HG02840 (cell line): ENCODE results near the gene MGAT5B.

Experiments
- ATAC-seq: cut with Tn5 transposase; IDR thresholded peaks from one replicate; pipeline ENCODE4 v1.9.1; 2021; ENCODE audit warnings: mild to moderate bottlenecking, moderate library complexity, moderate number of reproducible peaks; ENCODE audit not compliant: unreplicated experiment, low FRiP score

The MGAT5B gene

DNA sequence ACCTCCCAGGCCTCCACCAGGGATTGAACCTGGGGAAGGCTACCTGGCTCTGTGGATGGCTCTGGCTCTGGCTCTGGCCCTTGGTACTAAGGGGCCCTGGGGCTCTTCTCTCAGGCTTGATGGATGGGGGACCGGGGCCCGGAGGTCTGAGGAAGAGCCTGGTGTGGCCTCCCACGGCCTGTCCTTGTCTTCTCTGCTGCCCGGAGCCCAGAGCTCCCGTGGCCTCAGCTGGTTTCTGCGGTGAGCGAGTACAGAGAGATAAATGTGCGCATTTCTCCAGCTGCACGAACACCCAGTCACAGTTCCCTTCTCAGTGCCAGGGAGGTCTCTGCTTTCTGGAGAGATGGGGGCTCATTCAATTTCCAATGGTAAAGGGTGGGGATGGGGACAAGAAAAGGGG lies 9.2 kb downstream of the MGAT5B start:
- ATAC-seq = no peak

DNA sequence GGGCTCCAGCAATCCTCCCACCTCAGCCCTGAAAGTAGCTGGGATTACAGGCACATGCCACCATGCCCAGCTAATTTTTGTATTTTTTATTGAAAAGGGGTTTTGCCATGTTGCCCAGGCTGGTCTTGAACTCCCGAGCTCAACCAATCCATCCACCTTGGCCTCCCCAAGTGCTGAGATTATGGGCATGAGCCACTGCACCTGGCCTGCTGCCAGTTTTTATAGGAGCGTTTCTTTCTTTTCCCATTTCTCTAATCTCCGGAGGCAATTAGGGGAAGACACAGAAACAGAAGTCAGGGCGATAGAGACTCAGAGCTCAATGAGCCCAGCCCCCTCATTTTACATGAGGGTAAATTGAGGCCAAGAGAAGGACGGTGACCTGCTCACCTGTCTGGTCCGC lies 10.4 kb downstream of the MGAT5B start:
- ATAC-seq = no peak

GRCh38 chr17:76879254-76879653 lies 11.1 kb downstream of the MGAT5B start:
- ATAC-seq = no peak

DNA sequence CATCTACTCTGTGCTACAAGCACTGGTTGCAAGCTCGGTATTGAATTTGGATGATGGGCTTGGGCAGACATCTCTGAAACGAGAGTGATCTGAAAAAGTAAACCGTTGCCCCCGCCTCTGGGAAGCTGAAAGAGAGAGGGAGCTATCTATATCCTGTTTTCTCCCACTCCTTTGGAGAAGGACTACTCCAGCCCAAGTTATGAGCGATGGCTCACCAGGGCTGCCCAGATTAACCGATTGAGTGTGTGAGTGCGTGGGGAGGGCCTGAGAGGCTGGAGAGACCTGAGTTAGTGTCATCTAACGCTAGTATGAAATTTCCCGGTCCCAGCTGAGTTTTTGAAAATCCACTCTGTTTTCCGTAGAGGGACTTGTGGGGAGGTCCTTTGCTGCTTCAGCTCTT lies 11.5 kb downstream of the MGAT5B start:
- no peak for ATAC-seq

DNA sequence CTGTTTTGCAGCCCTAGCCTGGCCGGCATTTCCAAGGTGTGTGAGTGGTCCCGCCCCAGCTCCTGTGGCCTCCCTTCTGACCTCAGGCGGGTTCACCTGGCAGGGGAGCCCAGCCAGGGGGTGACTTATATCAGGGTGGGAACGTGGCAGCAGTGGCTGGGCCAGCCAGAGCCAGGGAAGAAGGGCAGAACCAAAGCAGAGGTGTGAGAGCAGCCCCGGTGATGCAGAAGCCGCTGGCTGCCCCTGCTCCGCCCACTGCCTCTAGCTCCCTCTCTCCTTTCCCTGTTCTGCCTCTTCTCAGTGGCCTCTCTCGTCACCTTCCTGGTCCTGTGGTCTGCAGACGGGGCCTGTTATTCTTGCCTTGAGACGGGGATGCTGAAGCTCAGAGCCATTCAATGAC lies 12.1 kb downstream of the MGAT5B start:
- no peak for ATAC-seq

GRCh38 chr17:76880971-76881370 lies 12.8 kb downstream of the MGAT5B start:
- ATAC-seq = no peak

DNA sequence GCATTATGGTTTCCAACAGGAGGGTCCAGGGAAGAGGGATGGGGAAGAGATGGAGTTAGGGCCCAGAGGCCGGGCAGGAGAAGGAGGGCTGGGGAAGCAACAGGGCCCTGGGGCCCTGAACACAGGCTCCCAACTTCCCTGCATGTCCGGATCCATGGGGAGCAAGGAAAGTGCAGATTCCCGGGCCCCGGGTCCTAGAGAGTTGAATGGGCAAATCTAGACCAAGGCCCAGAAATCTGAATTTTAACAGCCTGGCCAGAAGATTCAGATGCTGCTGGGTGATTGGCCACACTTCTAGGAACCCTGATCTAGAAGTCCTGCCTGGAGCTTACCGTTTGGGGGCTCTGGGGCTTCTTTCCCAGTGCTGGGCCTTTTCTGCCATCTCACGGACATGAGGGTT lies 13.2 kb downstream of the MGAT5B start:
- ATAC-seq = no peak

DNA sequence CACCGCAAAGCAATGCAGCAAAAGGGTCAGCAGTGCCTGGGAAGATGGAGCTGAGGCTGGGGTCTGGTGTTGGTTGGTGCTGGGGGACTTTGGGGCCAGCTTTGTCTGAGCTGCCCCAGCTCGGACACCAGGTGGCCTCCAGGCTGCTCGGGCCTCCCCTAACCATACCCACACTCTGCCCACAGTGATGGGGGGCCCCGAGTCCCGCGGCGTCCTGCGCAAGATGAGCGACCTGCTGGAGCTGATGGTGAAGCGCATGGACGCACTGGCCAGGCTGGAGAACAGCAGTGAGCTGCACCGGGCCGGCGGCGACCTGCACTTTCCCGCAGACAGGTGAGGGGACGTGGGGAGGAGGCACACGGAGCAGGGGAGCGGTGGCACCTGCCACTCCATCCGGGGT lies 13.8 kb downstream of the MGAT5B start:
- ATAC-seq = no peak

- ATAC-seq = no peak
These were observed 15.7 kb downstream of the MGAT5B start for GRCh38 chr17:76883744-76884525.

- ATAC-seq = no peak
These were observed 17.0 kb downstream of the MGAT5B start for GRCh38 chr17:76884995-76885893.

GRCh38 chr17:76885894-76886290 lies 17.7 kb downstream of the MGAT5B start:
- ATAC-seq = no peak

- no peak for ATAC-seq
These were observed 18.2 kb downstream of the MGAT5B start for GRCh38 chr17:76886395-76886794.

DNA sequence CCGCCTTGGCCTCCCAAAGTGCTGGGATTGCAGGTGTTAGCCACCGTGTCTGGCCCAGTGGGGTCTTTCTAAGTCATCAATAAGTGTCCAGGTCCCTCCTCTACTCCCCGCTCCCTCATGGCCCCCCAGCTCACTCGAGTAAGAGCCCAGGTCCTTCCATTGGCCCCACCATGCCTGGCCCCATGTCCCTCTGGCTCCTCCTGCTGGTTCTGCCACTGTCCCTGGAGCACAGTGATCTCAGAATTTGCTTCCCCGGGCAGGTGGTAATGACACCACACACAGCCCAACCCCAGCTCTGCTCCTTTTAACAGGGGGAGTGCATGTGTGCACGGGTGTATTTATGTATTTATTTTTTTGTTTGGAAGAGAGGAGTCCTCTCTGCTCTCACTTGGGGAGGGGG lies 19.6 kb downstream of the MGAT5B start:
- no peak for ATAC-seq

GRCh38 chr17:76888661-76889060 lies 20.5 kb downstream of the MGAT5B start:
- ATAC-seq = no peak

GRCh38 chr17:76889323-76889722 lies 21.1 kb downstream of the MGAT5B start:
- no peak for ATAC-seq

DNA sequence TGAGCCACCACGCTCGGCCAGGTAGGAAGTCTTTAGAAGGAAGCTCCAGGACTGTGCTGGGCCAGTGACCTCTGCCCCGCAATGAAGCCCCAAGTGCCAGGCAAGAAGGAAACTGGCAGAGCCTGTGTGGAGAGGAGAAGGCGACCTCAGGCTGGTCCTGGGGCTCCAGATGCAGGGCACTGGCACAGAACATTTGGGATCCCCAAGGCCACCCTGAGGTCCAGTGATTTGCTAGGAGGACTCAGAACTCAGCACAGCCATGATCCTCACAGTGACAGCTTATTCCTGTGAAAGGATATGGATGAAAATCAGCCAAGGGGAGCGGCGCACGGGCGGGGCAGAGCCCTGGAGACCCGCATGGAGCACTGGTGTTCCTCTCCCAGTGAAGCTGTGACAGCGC lies 24.1 kb downstream of the MGAT5B start:
- ATAC-seq = no peak

- ATAC-seq = no peak
These were observed 25.6 kb downstream of the MGAT5B start for GRCh38 chr17:76893623-76894334.

GRCh38 chr17:76894842-76895241 lies 26.6 kb downstream of the MGAT5B start:
- ATAC-seq = no peak

GRCh38 chr17:76897023-76897422 lies 28.8 kb downstream of the MGAT5B start:
- ATAC-seq = no peak

DNA sequence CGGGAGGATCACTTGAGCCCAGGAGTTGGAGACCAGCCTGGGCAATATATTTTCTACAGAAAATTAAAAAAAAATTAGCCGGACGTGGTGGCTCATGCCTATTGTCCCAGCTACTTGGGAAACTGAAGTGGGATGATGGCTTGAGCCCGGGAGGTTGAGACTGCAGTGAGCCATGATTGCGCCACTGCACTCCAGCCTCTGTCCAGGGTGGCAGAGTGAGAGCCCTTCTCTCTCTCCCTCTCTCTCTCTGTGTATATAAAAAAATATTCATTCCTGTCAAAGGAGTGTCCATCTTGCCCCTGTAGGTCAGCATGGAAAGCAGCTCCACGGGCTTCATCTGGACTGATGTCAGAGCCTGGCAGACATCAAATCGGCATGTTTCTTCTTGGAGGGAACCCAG lies 31.2 kb downstream of the MGAT5B start:
- no peak for ATAC-seq

GRCh38 chr17:76900723-76901122 lies 32.5 kb downstream of the MGAT5B start:
- no peak for ATAC-seq
